Gastrocnemius medialis (tissue), 4 donors: ENCODE data around the gene ARSK. TPM values are rescaled to one million over a fixed set of nuclear protein-coding genes. Genes with fewer than 3 reads are reported as not detected.

ENCODE experiments used
- ATAC-seq, 2 donors: fragments of 150-250 bp; one replicate each; pipeline ENCODE4 v1.9.1; 2016
- DNase-seq, 2 donors: peaks; one replicate each; pipeline ENCODE4 v3.0.0-alpha.2; 2019
- H3K27ac ChIP-seq, 4 donors: fragments of 200-600 bp; sonication (generic); 1 replicate in 1 of 4; 2 replicates in 3 of 4; pipeline ENCODE4 v1.5.1; 2016 to 2018; ENCODE audit warnings: mild to moderate bottlenecking in 2 of 4, moderate library complexity in 1 of 4
- H3K27me3 ChIP-seq, 3 donors: fragments of 200-600 bp; sonication (generic) in 2 of 3; 1 replicate in 1 of 3; 2 replicates in 2 of 3; pipeline versions ENCODE4 v1.5.1 to v1.6.0; 2016 to 2019; ENCODE audit warnings: mild to moderate bottlenecking in 1 of 3, moderate library complexity in 1 of 3
- H3K36me3 ChIP-seq, 2 donors: fragments of 200-600 bp; sonication (generic) in 1 of 2; one replicate each; pipeline ENCODE4 v1.5.1; 2017 to 2018
- H3K4me1 ChIP-seq, 2 donors: fragments of 200-600 bp; sonication (generic) in 1 of 2; one replicate each; pipeline ENCODE4 v1.5.1; 2016 to 2017; ENCODE audit warnings: mild to moderate bottlenecking in 2 of 2
- H3K4me3 ChIP-seq, 4 donors: fragments of 200-600 bp; sonication (generic) in 3 of 4; 1 replicate in 1 of 4; 2 replicates in 3 of 4; pipeline ENCODE4 v1.5.1; 2016 to 2019; ENCODE audit warnings: mild to moderate bottlenecking in 2 of 4
- H3K9me3 ChIP-seq, 3 donors: fragments of 200-600 bp; sonication (generic) in 2 of 3; 1 replicate in 1 of 3; 2 replicates in 2 of 3; pipeline ENCODE4 v1.5.1; 2016 to 2019
- POLR2A ChIP-seq, 2 donors: fragments of 450-650 bp; IDR thresholded peaks; one replicate each; pipeline ENCODE4 v1.6.1; 2017; ENCODE audit warnings: antibody characterized with exemption in 2 of 2, mild to moderate bottlenecking in 2 of 2, moderate library complexity in 2 of 2
- in situ Hi-C, 4 donors: fragments of 200-750 bp; cut with MboI; loops; one replicate each; pipeline versions ENCODE4 v1.15.0 to v1.8.0; 2017; ENCODE audit warnings: low sequenced_read_pairs in 4 of 4
- intact Hi-C: fragments of 100-400 bp; cut with DNase I; formaldehyde crosslinking; loops from one replicate; pipeline ENCODE4 v1.15.1; 2023; ENCODE audit warnings: low total_unique reads
- total RNA-seq, 4 donors: library from RNA; depleted of rRNA; stranded (reverse); fragments of >200 nt; gene quantifications; one replicate each; pipeline versions ENCODE4 v1.1.0 to v1.2.3, GENCODE V29; 2016
- TF ChIP-seq, protein P1 (sequence below), 5 experiments: fragments of 450-650 bp in 3 of 5; fragments of 200-600 bp in 2 of 5; sonication (generic) in 2 of 5; IDR thresholded peaks in 4 of 5; conservative IDR thresholded peaks in 1 of 5; 1 replicate in 4 of 5; 2 replicates in 1 of 5; pipeline ENCODE4 v1.5.1; 2016 to 2019; ENCODE audit warnings: antibody characterized with exemption in 5 of 5, mild to moderate bottlenecking in 3 of 5, moderate library complexity in 3 of 5

ARSK gene
- total RNA-seq, 4 donors from 2014 or later: 2.3 to 4.3 (median 2.8) TPM

DNA sequence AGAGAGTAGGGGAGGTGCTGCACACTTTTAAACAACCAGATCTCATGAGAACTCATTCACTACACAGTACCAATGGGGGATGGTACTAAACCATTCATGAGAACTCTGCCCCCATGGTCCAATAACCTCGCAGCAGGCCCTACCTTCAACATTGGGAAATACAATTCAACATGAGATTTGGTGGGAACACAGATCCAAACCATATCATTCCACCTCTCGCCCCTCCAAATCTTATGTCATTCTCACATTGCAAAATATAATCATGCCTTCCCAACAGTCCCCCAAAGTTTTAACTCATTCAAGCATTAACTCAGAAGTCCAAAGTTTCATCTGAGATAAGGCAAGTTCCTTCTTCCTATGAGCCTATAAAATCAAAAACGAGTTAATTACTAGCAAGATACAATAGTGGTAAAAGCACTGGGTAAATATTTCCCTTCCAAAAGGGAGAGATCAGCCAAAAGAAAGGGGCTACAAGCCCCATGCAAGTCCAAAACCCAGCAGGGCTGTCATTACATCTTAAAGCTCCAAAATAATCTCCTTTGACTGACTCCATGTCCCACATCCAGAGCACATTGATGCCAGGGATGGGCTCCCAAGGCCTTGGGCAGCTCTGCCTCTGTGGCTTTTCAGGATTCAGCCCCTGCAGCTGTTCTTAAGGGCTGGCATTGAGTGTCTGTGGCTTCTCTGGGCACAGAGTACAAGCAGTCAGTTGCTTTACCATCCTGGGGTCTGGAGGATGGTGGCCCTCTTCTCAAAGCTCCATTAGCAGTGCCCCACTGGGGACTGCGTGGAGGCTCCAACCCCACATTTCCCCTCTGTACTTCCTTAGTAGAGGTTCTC is 73.3 kb downstream of the ARSK start:
- no peak overlapping the region for H3K27ac ChIP-seq
- H3K36me3 ChIP-seq: no peaks in the 10 kb centered on the region
- intact Hi-C loops (no loop called here), in situ Hi-C loops (loop anchor here in 3 of 4 donors (25.0 kb wide), 2 partner anchors 334 to 709 kb away; partner anchors contain the start of gene ELL2 (in 2 of the 3))
- DNase-seq (no peak), ATAC-seq (no peak)
- TF ChIP-seq, protein P1, sequence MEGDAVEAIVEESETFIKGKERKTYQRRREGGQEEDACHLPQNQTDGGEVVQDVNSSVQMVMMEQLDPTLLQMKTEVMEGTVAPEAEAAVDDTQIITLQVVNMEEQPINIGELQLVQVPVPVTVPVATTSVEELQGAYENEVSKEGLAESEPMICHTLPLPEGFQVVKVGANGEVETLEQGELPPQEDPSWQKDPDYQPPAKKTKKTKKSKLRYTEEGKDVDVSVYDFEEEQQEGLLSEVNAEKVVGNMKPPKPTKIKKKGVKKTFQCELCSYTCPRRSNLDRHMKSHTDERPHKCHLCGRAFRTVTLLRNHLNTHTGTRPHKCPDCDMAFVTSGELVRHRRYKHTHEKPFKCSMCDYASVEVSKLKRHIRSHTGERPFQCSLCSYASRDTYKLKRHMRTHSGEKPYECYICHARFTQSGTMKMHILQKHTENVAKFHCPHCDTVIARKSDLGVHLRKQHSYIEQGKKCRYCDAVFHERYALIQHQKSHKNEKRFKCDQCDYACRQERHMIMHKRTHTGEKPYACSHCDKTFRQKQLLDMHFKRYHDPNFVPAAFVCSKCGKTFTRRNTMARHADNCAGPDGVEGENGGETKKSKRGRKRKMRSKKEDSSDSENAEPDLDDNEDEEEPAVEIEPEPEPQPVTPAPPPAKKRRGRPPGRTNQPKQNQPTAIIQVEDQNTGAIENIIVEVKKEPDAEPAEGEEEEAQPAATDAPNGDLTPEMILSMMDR (IDR thresholded peaks at IDR 0.05 in 4 of 5, conservative IDR thresholded peaks at IDR 0.05 in 1 of 5): no peak
- no peak overlapping the region for H3K4me3 ChIP-seq
- no peaks in the 10 kb centered on the region for H3K27me3 ChIP-seq
- no peaks in the 10 kb centered on the region for H3K4me1 ChIP-seq
- H3K9me3 ChIP-seq: no peaks in the 10 kb centered on the region

DNA sequence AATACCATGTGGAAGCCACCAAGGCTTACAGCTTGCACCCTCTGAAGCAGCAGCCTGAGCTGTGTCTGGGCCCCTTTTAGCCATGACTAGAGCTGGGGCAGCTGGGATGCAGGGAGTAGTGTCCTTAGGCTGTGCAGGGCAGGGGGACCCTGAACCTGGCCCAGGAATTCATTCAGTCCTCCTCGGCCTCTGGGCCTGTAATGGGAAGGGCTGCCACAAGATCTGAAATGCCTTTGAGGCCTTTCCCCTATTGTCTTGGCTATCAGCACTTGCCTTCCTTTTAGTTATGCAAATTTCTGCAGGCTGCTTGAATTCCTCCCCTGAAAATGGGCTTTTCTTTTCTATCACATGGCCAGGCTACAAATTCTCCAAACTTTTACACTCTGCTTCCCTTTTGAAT is 74.0 kb downstream of the ARSK start:
- no peak for TF ChIP-seq POLR2A (IDR thresholded peaks at IDR 0.05)
- TF ChIP-seq, protein P1 (IDR thresholded peaks at IDR 0.05 in 4 of 5, conservative IDR thresholded peaks at IDR 0.05 in 1 of 5): no peak
- H3K4me3 ChIP-seq: no peak overlapping the region
- no peaks in the 10 kb centered on the region for H3K36me3 ChIP-seq
- in situ Hi-C loops: loop anchor here in 3 of 4 donors (25.0 kb wide), 2 partner anchors 333 to 708 kb away; partner anchors contain the start of gene ELL2 (in 2 of the 3)
- DNase-seq (no peak), ATAC-seq (no peak)
- no peak overlapping the region for H3K27ac ChIP-seq
- H3K27me3 ChIP-seq: no peaks in the 10 kb centered on the region
- intact Hi-C loops: no loop called here
- H3K9me3 ChIP-seq: no peaks in the 10 kb centered on the region
- H3K4me1 ChIP-seq: no peaks in the 10 kb centered on the region

DNA sequence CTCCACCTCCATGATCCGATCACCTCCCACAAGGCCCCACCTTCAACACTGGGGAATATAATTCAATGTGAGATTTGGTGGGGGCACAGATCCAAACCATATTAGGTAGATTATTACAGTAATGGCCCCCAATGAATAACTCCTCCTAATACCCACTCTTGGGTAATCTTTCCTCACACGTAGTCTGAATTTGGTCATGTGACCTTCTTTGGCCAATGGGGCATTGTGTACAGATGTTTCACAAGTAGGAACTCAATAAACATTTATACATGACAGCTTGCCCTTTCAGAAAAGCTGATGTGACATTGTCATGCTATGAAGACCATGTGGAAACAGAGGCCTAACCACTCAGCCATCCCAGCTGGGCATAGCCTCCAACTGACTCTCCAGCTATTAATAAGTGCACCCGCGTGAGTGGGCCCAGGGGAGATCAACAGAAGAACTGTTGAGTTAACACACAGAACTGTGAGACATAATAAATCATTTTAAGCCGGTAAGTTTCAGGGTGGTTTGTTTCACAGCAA is 75.6 kb downstream of the ARSK start:
- Histone ChIP-seq H3K36me3 (no peaks in the 10 kb centered on the region), H3K9me3 (no peaks in the 10 kb centered on the region), H3K4me1 (no peaks in the 10 kb centered on the region), H3K27me3 (no peaks in the 10 kb centered on the region), H3K27ac (no peak overlapping the region), H3K4me3 (no peak overlapping the region)
- no peak for ATAC-seq
- intact Hi-C loops (no loop called here), in situ Hi-C loops (loop anchor here in 3 of 4 donors (25.0 kb wide), 2 partner anchors 332 to 707 kb away; partner anchors contain the start of gene ELL2 (in 2 of the 3))
- TF ChIP-seq, protein P1 (IDR thresholded peaks at IDR 0.05 in 4 of 5, conservative IDR thresholded peaks at IDR 0.05 in 1 of 5): no peak
- TF ChIP-seq POLR2A (IDR thresholded peaks at IDR 0.05): no peak
- DNase-seq: no peak

DNA sequence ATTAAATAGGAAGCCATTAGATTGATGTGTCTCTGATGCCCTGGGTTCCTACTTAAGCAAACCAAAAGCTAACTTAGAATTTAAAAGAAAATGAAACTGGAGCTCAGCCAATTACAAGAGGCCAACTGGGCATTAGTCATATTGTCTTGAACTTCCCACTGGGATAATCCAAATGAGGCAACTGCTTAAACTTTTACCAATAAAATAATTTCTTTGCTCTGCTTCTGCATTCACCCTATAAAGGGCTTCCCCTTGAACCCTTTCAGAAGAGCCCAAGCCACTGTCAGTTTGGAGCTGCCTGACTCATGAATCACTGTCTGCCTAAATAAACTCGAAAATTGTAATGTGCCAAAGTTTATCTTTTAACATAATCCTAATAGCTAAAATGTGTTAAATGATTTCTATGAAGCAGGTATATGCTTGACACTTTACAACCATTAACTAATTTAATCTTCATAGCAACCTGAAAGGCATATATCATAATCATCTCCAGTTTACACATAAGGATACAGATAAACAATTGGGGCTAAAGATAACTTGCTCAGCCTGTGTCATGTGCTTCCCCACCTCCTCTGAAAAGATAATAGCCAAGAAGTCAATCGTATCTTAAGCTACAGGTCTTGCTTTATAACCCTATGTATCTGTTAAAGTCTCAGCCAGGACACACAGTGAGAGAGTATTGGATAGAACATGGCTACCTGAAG is 76.5 kb downstream of the ARSK start:
- Histone ChIP-seq H3K4me3 (no peak overlapping the region), H3K27me3 (no peaks in the 10 kb centered on the region), H3K27ac (no peak overlapping the region), H3K4me1 (no peaks in the 10 kb centered on the region), H3K36me3 (no peaks in the 10 kb centered on the region), H3K9me3 (no peaks in the 10 kb centered on the region)
- no peak for DNase-seq
- TF ChIP-seq POLR2A (IDR thresholded peaks at IDR 0.05): no peak
- TF ChIP-seq, protein P1 (IDR thresholded peaks at IDR 0.05 in 4 of 5, conservative IDR thresholded peaks at IDR 0.05 in 1 of 5): no peak
- intact Hi-C loops: no loop called here
- in situ Hi-C loops: loop anchor here in 3 of 4 donors (25.0 kb wide), 2 partner anchors 331 to 706 kb away; partner anchors contain the start of gene ELL2 (in 2 of the 3)
- peak in 1 of 2 donors; percentile 48 for ATAC-seq
